B cell (primary cell): ENCODE measurements around the gene PFDN6. TPM values are rescaled to one million over a fixed set of nuclear protein-coding genes. Genes with fewer than 3 reads are reported as not detected.

Experiments
- ATAC-seq: fragments of 200-7000 bp; cut with Tn5 transposase; one replicate; pipeline ENCODE4 v1.10.0; 2021; ENCODE audit warnings: low read depth, mild to moderate bottlenecking, moderate number of reproducible peaks, moderate library complexity
- CTCF ChIA-PET: fragments of 350-600 bp; sonication (Branson Sonifier 250); formaldehyde crosslinking; loops from one replicate; lab custom pipeline; 2021; ENCODE audit warnings: antibody characterized with exemption, inconsistent platforms; lab: Charles Lee
- POLR2A ChIA-PET: fragments of 350-600 bp; sonication (Branson Sonifier 250); formaldehyde crosslinking; loops from one replicate; lab custom pipeline; 2021; ENCODE audit warnings: antibody characterized with exemption; lab: Charles Lee
- DNase-seq: peaks from one replicate; pipeline ENCODE4 v3.0.0; 2013
- H2AFZ ChIP-seq: 2 replicates; pipeline ENCODE4 v1.6.1; 2012; ENCODE audit warnings: mild to moderate bottlenecking, low read depth, low read length; ENCODE audit not compliant: insufficient read depth, poor library complexity, severe bottlenecking
- H3K27ac ChIP-seq, 2 donors: 1 replicate in 1 of 2; 2 replicates in 1 of 2; pipeline ENCODE4 v1.5.1; 2012 to 2013; ENCODE audit warnings: low read length in 2 of 2, mild to moderate bottlenecking in 2 of 2, moderate library complexity in 1 of 2
- H3K27me3 ChIP-seq, 4 experiments: fragments of 200-600 bp in 1 of 4; sonication (generic) in 1 of 4; replicated peaks in 1 of 4; 1 replicate in 2 of 4; 2 replicates in 2 of 4; pipeline versions ENCODE4 v1.6.1 to v1.7.0; 2013 to 2016; ENCODE audit warnings: low read length in 3 of 4, mild to moderate bottlenecking in 2 of 4, mixed read lengths in 1 of 4, moderate library complexity in 1 of 4; ENCODE audit not compliant: insufficient read depth in 4 of 4, control insufficient read depth in 3 of 4; ENCODE audit errors: control extremely low read depth in 1 of 4
- H3K36me3 ChIP-seq, 2 experiments: replicated peaks in 1 of 2; 1 replicate in 1 of 2; 2 replicates in 1 of 2; pipeline versions ENCODE4 v1.6.1 to v1.7.1; 2013; ENCODE audit warnings: low read length in 1 of 2; ENCODE audit not compliant: insufficient read depth in 2 of 2, control insufficient read depth in 1 of 2; ENCODE audit errors: control extremely low read depth in 1 of 2, extremely low read depth in 1 of 2
- H3K4me1 ChIP-seq, 2 donors: fragments of 200-600 bp in 1 of 2; sonication (generic) in 1 of 2; 1 replicate in 1 of 2; 2 replicates in 1 of 2; pipeline versions ENCODE4 v1.5.1 to v1.6.1; 2013 to 2017; ENCODE audit warnings: low read length in 2 of 2; ENCODE audit not compliant: control insufficient read depth in 2 of 2, insufficient read depth in 2 of 2
- H3K4me2 ChIP-seq: replicated peaks from 2 replicates; pipeline ENCODE3; 2012; ENCODE audit warnings: mild to moderate bottlenecking, low read depth, low read length; ENCODE audit not compliant: poor library complexity, severe bottlenecking
- H3K4me3 ChIP-seq, 5 experiments: fragments of 200-600 bp in 1 of 5; sonication (generic) in 1 of 5; 1 replicate in 3 of 5; 2 replicates in 2 of 5; pipeline versions ENCODE4 v1.5.1 to v1.7.0; 2011 to 2016; ENCODE audit warnings: low read length in 4 of 5, mild to moderate bottlenecking in 4 of 5, low read depth in 2 of 5, control low read depth in 1 of 5, moderate library complexity in 1 of 5; ENCODE audit not compliant: insufficient read depth in 1 of 5; ENCODE audit errors: control extremely low read depth in 1 of 5, extremely low read depth in 1 of 5
- H3K79me2 ChIP-seq: fragments of 200-600 bp; sonication (generic); one replicate; pipeline ENCODE4 v1.6.0; 2016; ENCODE audit warnings: low read length; ENCODE audit not compliant: control insufficient read depth, insufficient read depth
- H3K9ac ChIP-seq: fragments of 200-600 bp; sonication (generic); 2 replicates; pipeline ENCODE4 v1.6.1; 2017; ENCODE audit warnings: mild to moderate bottlenecking, low read length, moderate library complexity
- H3K9me3 ChIP-seq, 3 donors: one replicate each; pipeline versions ENCODE4 v1.6.1 to v1.7.1; 2013; ENCODE audit warnings: low read length in 2 of 3; ENCODE audit not compliant: control insufficient read depth in 2 of 3, insufficient read depth in 1 of 3; ENCODE audit errors: control extremely low read depth in 1 of 3
- H4K20me1 ChIP-seq: 2 replicates; pipeline ENCODE4 v1.6.0; 2012; ENCODE audit warnings: mild to moderate bottlenecking, low read length; ENCODE audit not compliant: insufficient read depth, control insufficient read depth, poor library complexity, severe bottlenecking
- H3K27ac Mint-ChIP-seq: one replicate; pipeline ENCODE4 v1.8.0; 2021; ENCODE audit warnings: mixed read lengths
- H3K27me3 Mint-ChIP-seq: one replicate; pipeline ENCODE4 v1.8.0; 2021; ENCODE audit warnings: mixed read lengths
- H3K4me1 Mint-ChIP-seq: one replicate; pipeline ENCODE4 v1.8.0; 2021; ENCODE audit warnings: mixed read lengths
- H3K4me3 Mint-ChIP-seq: one replicate; pipeline ENCODE4 v1.8.0; 2021; ENCODE audit warnings: mixed read lengths
- H3K9me3 Mint-ChIP-seq: one replicate; pipeline ENCODE4 v1.8.0; 2022; ENCODE audit warnings: mixed read lengths; ENCODE audit not compliant: insufficient read depth
- EZH2 ChIP-seq: IDR thresholded peaks from 2 replicates; pipeline ENCODE4 v1.6.1; 2012; ENCODE audit warnings: borderline replicate concordance, low read depth, mild to moderate bottlenecking, moderate library complexity, low read length; ENCODE audit not compliant: insufficient read depth, poor library complexity, severe bottlenecking
- WGBS: methylation state at CpG from one replicate; pipeline ENCODE4 v1.1.5; 2013; ENCODE audit warnings: missing lambda C conversion rate; ENCODE audit not compliant: insufficient coverage; 5-methylcytosine and 5-hydroxymethylcytosine counted together
- intact Hi-C: fragments of 100-400 bp; cut with micrococcal nuclease; formaldehyde crosslinking; loops from one replicate; pipeline ENCODE4 v1.10.0; 2022
- polyA plus RNA-seq: library from polyadenylated mRNA; depleted of rRNA; stranded (reverse); fragments of >200 nt; gene quantifications from 2 replicates; pipeline ENCODE4 v1.2.3, GENCODE V29; 2012
- total RNA-seq, 2 donors: library from RNA; stranded (reverse); fragments of 120-200 nt in 1 of 2; gene quantifications; 1 replicate in 1 of 2; 2 replicates in 1 of 2; pipeline versions ENCODE4 v1.2.3 to v1.2.4, GENCODE V29; 2013 to 2022
- TF ChIP-seq, protein P1 (sequence below): fragments of 200-600 bp; IDR thresholded peaks from one replicate; pipeline ENCODE4 v1.8.0; 2022; ENCODE audit warnings: antibody characterized with exemption, mild to moderate bottlenecking

The PFDN6 gene
- total and polyA plus RNA-seq, 2 donors (not counting 1 experiment from before 2014, with no cell fraction given), result 33.2 to 51.1 TPM

DNA sequence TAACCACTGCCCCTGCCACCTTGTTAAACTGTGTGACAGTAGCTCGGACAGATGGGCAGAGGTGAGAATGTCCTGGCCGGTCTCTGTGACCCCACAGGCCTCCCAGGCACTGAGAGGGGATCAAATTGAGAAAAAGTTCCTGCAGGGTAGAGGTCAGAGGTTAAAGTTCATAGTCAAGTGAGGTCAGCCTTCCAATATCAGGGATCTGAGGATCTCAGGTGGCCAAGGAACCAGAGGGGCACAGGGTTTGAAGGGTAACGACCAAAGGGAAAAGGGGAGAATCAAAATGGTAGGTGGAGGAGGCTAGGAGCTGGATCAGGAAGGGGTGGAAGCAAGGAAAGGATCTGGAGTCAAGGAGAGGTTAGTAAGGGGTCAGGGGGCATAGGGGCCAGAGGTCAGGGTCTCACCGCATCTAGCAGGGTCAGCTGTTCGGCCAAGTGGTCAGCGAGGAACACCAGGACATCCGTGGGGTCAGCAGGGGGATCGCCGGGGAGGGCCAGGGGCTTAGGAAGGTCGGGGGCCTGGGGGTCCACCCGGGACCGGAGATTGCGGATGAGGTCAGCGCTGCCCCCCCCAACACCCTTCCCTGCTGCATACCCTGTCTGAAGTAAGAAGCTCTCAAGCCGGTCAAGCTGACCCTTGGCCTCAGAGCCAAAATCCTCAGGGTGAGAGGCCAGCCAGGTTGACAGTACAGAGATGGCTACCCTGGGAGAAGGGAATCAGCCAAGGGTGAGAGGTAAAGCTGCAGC lies 6.4 kb downstream of the PFDN6 start:
- Mint-ChIP-seq H3K27me3 (no peaks in the 10 kb centered on the region), H3K27ac (peak overlapping the region; percentile 47), H3K9me3 (no peaks in the 10 kb centered on the region), H3K4me3 (peak overlapping the region; percentile 46), H3K4me1 (peaks cover 33% of the 10 kb centered on the region)
- no peaks in the 10 kb centered on the region for H3K27me3 ChIP-seq
- H3K4me1 ChIP-seq, result peaks cover 12 to 22% of the 10 kb centered on the region in 2 donors
- H3K79me2 ChIP-seq, result peaks cover 13% of the 10 kb centered on the region
- peaks cover 20% of the 10 kb centered on the region for H4K20me1 ChIP-seq
- H3K9ac ChIP-seq, result no peak overlapping the region
- H3K4me3 ChIP-seq, result no peak overlapping the region
- H3K4me2 ChIP-seq, result no peak overlapping the region
- ATAC-seq (no peak), DNase-seq (no peak)
- CTCF ChIA-PET, result interaction anchor here (0.9 to 1.8 kb wide), 3 partner anchors 18 to 49 kb away, joined by 3 to 4 read pairs (median 4); partner anchors contain the start of gene B3GALT4
- H3K9me3 ChIP-seq, result no peaks in the 10 kb centered on the region
- no peak overlapping the region for H3K27ac ChIP-seq
- intact Hi-C loops, result no loop called here
- H3K36me3 ChIP-seq, result peaks cover 0 to 60% of the 10 kb centered on the region in 2 experiments
- 95% methylated on average over 9 of the region's 15 CpGs for WGBS
- H2AFZ ChIP-seq, result no peak overlapping the region
- POLR2A ChIA-PET, result no interaction called here
- TF ChIP-seq, protein P1, sequence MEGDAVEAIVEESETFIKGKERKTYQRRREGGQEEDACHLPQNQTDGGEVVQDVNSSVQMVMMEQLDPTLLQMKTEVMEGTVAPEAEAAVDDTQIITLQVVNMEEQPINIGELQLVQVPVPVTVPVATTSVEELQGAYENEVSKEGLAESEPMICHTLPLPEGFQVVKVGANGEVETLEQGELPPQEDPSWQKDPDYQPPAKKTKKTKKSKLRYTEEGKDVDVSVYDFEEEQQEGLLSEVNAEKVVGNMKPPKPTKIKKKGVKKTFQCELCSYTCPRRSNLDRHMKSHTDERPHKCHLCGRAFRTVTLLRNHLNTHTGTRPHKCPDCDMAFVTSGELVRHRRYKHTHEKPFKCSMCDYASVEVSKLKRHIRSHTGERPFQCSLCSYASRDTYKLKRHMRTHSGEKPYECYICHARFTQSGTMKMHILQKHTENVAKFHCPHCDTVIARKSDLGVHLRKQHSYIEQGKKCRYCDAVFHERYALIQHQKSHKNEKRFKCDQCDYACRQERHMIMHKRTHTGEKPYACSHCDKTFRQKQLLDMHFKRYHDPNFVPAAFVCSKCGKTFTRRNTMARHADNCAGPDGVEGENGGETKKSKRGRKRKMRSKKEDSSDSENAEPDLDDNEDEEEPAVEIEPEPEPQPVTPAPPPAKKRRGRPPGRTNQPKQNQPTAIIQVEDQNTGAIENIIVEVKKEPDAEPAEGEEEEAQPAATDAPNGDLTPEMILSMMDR, result no peak
- TF ChIP-seq EZH2, result no peak
